Endothelial cell of umbilical vein (primary cell): ENCODE measurements around the gene ITPR2. TPM values are rescaled to one million over a fixed set of nuclear protein-coding genes. Genes with fewer than 3 reads are reported as not detected.

Experiments
- BruUV-seq: library from RNA; stranded (reverse); fragments of 400-500 nt; replicated peaks from 2 replicates; lab custom pipeline; 2021; lab: Mats Ljungman, UMichigan
- CTCF ChIA-PET: fragments of 300-600, 350-600 bp; sonication (Branson Sonifier 250); formaldehyde crosslinking; loops from one replicate; lab custom pipeline; 2021; ENCODE audit warnings: antibody characterized with exemption, inconsistent platforms; lab: Charles Lee
- POLR2A ChIA-PET: fragments of 300-600, 350-600 bp; sonication (Branson Sonifier 250); formaldehyde crosslinking; loops from one replicate; lab custom pipeline; 2021; ENCODE audit warnings: antibody characterized with exemption, inconsistent platforms; lab: Charles Lee
- DNase-seq: peaks from one replicate; pipeline ENCODE4 v3.0.0-alpha.2; 2011; ENCODE audit warnings: low read depth, low spot score
- FAIRE-seq: peaks from 2 replicates; lab custom pipeline; 2011; peaks lifted over from hg19 to GRCh38; lab: Jason Lieb, UNC
- H2AFZ ChIP-seq: 2 replicates; pipeline ENCODE4 v1.6.0; 2012; ENCODE audit warnings: low read depth, low read length, control low read depth, inconsistent platforms
- H3K27ac ChIP-seq: 2 replicates; pipeline ENCODE4 v1.5.1; 2011; ENCODE audit warnings: low read depth, mild to moderate bottlenecking, control low read depth, low read length, moderate library complexity; ENCODE audit not compliant: insufficient read depth
- H3K27me3 ChIP-seq, 2 experiments: 2 replicates each; pipeline versions ENCODE4 v1.6.0 to v1.6.1; 2011; ENCODE audit warnings: low read length in 2 of 2, mixed read lengths in 1 of 2; ENCODE audit not compliant: control insufficient read depth in 2 of 2, insufficient read depth in 2 of 2
- H3K36me3 ChIP-seq, 2 experiments: 2 replicates in 1 of 2; 3 replicates in 1 of 2; pipeline ENCODE4 v1.5.1; 2011; ENCODE audit warnings: low read length in 2 of 2, mild to moderate bottlenecking in 1 of 2, moderate library complexity in 1 of 2; ENCODE audit not compliant: control insufficient read depth in 2 of 2, insufficient read depth in 2 of 2; ENCODE audit errors: extremely low read depth in 1 of 2
- H3K4me1 ChIP-seq: 3 replicates; pipeline ENCODE4 v1.5.1; 2011; ENCODE audit warnings: mild to moderate bottlenecking, low read length; ENCODE audit not compliant: control insufficient read depth, insufficient read depth; ENCODE audit errors: extremely low read depth
- H3K4me2 ChIP-seq: 2 replicates; pipeline ENCODE4 v1.6.1; 2011; ENCODE audit warnings: low read length, control low read depth, mixed read lengths; ENCODE audit not compliant: insufficient read depth
- H3K4me3 ChIP-seq, 3 experiments: fragments of 200-600 bp in 1 of 3; sonication (generic), shearing (Covaris generic) in 1 of 3; replicated peaks in 1 of 3; 2 replicates each; pipeline ENCODE4 v1.5.1; 2011 to 2016; ENCODE audit warnings: control low read depth in 3 of 3, low read length in 3 of 3, mild to moderate bottlenecking in 2 of 3, inconsistent platforms in 1 of 3, low read depth in 1 of 3, moderate library complexity in 1 of 3; ENCODE audit not compliant: insufficient read depth in 1 of 3
- H3K79me2 ChIP-seq: 2 replicates; pipeline ENCODE4 v1.6.0; 2012; ENCODE audit warnings: low read length, inconsistent platforms; ENCODE audit not compliant: control insufficient read depth, insufficient read depth
- H3K9ac ChIP-seq: replicated peaks from 2 replicates; pipeline ENCODE3; 2011; ENCODE audit warnings: low read length, control low read depth; ENCODE audit not compliant: insufficient read depth; ENCODE audit errors: extremely low read depth
- H3K9me1 ChIP-seq: replicated peaks from 3 replicates; pipeline ENCODE4 v1.6.0; 2011; ENCODE audit warnings: mild to moderate bottlenecking, low read length; ENCODE audit not compliant: control insufficient read depth, insufficient read depth; ENCODE audit errors: extremely low read depth
- H3K9me3 ChIP-seq: replicated peaks from 2 replicates; pipeline ENCODE4 v1.5.1; 2012; ENCODE audit warnings: low read length, inconsistent platforms; ENCODE audit not compliant: control insufficient read depth, insufficient read depth
- H4K20me1 ChIP-seq: replicated peaks from 2 replicates; pipeline ENCODE3; 2011; ENCODE audit warnings: mild to moderate bottlenecking, low read length; ENCODE audit not compliant: control insufficient read depth, insufficient read depth; ENCODE audit errors: extremely low read depth
- EZH2 ChIP-seq: IDR thresholded peaks from 2 replicates; pipeline ENCODE4 v1.6.1; 2012; ENCODE audit warnings: borderline replicate concordance, low read depth, mild to moderate bottlenecking, moderate library complexity, low read length, inconsistent platforms; ENCODE audit not compliant: severe bottlenecking
- FOS ChIP-seq: IDR thresholded peaks from 2 replicates; pipeline ENCODE4 v1.6.1; 2011; ENCODE audit warnings: mild to moderate bottlenecking, low read length, moderate library complexity, borderline replicate concordance; ENCODE audit not compliant: insufficient read depth
- GATA2 ChIP-seq: IDR thresholded peaks from 2 replicates; pipeline ENCODE4 v1.7.0; 2011; ENCODE audit warnings: low read depth, mild to moderate bottlenecking, moderate library complexity, mixed read lengths, low read length; ENCODE audit not compliant: insufficient read length, insufficient read depth
- JUN ChIP-seq: IDR thresholded peaks from 2 replicates; pipeline ENCODE4 v1.6.1; 2011; ENCODE audit warnings: borderline replicate concordance, low read depth; ENCODE audit not compliant: insufficient read length, insufficient read depth
- MYC ChIP-seq: IDR thresholded peaks from one replicate; pipeline ENCODE4 v1.6.1; 2011; ENCODE audit warnings: mild to moderate bottlenecking, low read depth, low read length
- POLR2A ChIP-seq: IDR thresholded peaks from 2 replicates; pipeline ENCODE4 v1.6.1; 2012; ENCODE audit warnings: low read depth, mild to moderate bottlenecking, control low read depth, low read length
- dilution Hi-C: fragments of 300-500 bp; cut with MboI; formaldehyde crosslinking; loops from one replicate; pipeline ENCODE4 v1.15.0; 2019; ENCODE audit warnings: low sequenced_read_pairs; ENCODE audit not compliant: extremely low pct_ligation_motif_present
- intact Hi-C: fragments of 100-400 bp; cut with micrococcal nuclease; formaldehyde crosslinking; loops from one replicate; pipeline ENCODE4 v1.10.0; 2022
- polyA plus RNA-seq, 4 experiments: library from polyadenylated mRNA; depleted of rRNA in 3 of 4; stranded (reverse) in 3 of 4; unstranded in 1 of 4; fragments of >200 nt; gene quantifications; 2 replicates each; pipeline versions ENCODE4 v1.2.1 to v1.2.3, GENCODE V29; 2011 to 2012; ENCODE audit warnings: missing spikeins in 1 of 4
- total RNA-seq: library from RNA; stranded (reverse); gene quantifications from 2 replicates; pipeline ENCODE4 v1.2.3, GENCODE V29; 2021
- TF ChIP-seq, protein P1 (sequence below): IDR thresholded peaks from 2 replicates; pipeline ENCODE4 v1.6.1; 2011; ENCODE audit not compliant: insufficient read depth, insufficient read length
- TF ChIP-seq, protein P2 (sequence below), 2 donors: IDR thresholded peaks; 1 replicate in 1 of 2; 2 replicates in 1 of 2; pipeline ENCODE4 v1.5.1; 2011; ENCODE audit warnings: low read length in 2 of 2, mild to moderate bottlenecking in 2 of 2, moderate library complexity in 2 of 2, control low read depth in 1 of 2, inconsistent platforms in 1 of 2, low read depth in 1 of 2; ENCODE audit not compliant: insufficient read depth in 1 of 2; ENCODE audit errors: extremely low read depth in 1 of 2

The ITPR2 gene
- total and polyA plus RNA-seq, 2 donors (not counting 3 experiments of a cell fraction or from before 2014, with no cell fraction given) = 16.2 to 86.8 TPM

DNA sequence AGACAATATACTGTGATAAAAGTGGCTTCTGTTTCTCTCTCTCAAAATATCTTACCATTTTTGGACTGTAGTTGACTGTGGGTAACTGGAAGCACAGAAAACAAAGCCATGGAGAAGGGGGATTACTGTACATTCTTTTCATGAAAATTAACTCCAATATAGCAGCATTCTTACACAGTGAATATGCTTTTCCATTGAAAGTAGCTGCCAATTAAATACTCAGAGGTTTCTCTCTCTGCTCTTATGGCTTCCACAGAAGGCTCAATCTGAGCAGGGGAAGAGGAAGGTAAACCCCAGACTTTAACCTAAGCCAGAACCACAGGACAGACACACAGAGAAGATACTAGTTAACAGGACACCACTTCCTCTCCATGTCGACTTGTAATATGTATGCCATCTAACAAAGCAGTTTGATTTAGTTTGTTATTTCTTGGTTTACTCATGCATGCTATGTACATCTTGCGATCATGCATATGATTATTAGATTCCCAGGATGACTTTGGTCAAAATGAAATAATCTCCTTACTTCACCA, 487.5 kb downstream of the ITPR2 start:
- Histone ChIP-seq H3K4me1 (no peaks in the 10 kb centered on the region), H3K36me3 (no peaks in the 10 kb centered on the region), H2AFZ (no peak overlapping the region), H4K20me1 (no peaks in the 10 kb centered on the region), H3K27me3 (no peaks in the 10 kb centered on the region), H3K4me2 (no peak overlapping the region), H3K9ac (no peak overlapping the region), H3K27ac (no peak overlapping the region), H3K9me1 (no peaks in the 10 kb centered on the region), H3K9me3 (no peaks in the 10 kb centered on the region), H3K4me3 (no peak overlapping the region), H3K79me2 (no peaks in the 10 kb centered on the region)
- TF ChIP-seq FOS = no peak
- DNase-seq = no peak
- CTCF ChIA-PET = no interaction called here
- intact Hi-C loops (no loop called here), dilution Hi-C loops (no loop called here)
- no TSS peak for BruUV-seq
- POLR2A ChIA-PET = no interaction called here
- FAIRE-seq = no peak

DNA sequence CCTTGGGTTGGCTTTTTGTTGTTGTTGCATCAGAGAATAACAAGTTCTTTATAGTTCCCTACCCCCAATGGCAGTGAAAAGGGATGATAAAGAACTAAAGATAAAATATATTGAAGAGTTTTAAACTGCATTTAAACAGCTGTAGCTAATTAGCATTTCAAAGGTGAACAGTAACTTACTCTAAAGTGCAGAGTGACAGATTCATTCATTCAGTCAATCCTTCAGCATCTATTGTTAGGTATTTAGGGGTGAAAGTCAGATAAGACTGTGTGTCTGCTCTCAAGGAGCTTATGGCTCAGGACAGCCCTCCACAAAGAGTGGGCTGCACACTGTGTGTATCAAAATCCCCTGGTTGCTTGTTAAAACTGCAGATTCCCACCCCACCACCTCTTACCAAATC, 491.5 kb downstream of the ITPR2 start:
- Histone ChIP-seq H3K4me2 (no peak overlapping the region), H3K4me3 (no peak overlapping the region), H4K20me1 (no peaks in the 10 kb centered on the region), H3K9me1 (no peaks in the 10 kb centered on the region), H3K36me3 (peaks cover 0 to 3% of the 10 kb centered on the region in 2 experiments), H3K79me2 (no peaks in the 10 kb centered on the region), H3K9me3 (no peaks in the 10 kb centered on the region), H2AFZ (no peak overlapping the region), H3K4me1 (peaks cover 4% of the 10 kb centered on the region), H3K27me3 (no peaks in the 10 kb centered on the region), H3K9ac (no peak overlapping the region), H3K27ac (no peak overlapping the region)
- FAIRE-seq = no peak
- no TSS peak for BruUV-seq
- no peak for DNase-seq
- intact Hi-C loops = no loop called here
- dilution Hi-C loops = no loop called here
- CTCF ChIA-PET = interaction anchor here (0.9 to 1.6 kb wide), 2 partner anchors 10 to 223 kb away, joined by 3 to 4 read pairs; no protein-coding TSS in a partner anchor
- TF ChIP-seq FOS (no peak), MYC (no peak), POLR2A (no peak), EZH2 (no peak), GATA2 (no peak), JUN (no peak)
- TF ChIP-seq, protein P1, sequence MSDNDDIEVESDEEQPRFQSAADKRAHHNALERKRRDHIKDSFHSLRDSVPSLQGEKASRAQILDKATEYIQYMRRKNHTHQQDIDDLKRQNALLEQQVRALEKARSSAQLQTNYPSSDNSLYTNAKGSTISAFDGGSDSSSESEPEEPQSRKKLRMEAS = no peak
- TF ChIP-seq, protein P2, sequence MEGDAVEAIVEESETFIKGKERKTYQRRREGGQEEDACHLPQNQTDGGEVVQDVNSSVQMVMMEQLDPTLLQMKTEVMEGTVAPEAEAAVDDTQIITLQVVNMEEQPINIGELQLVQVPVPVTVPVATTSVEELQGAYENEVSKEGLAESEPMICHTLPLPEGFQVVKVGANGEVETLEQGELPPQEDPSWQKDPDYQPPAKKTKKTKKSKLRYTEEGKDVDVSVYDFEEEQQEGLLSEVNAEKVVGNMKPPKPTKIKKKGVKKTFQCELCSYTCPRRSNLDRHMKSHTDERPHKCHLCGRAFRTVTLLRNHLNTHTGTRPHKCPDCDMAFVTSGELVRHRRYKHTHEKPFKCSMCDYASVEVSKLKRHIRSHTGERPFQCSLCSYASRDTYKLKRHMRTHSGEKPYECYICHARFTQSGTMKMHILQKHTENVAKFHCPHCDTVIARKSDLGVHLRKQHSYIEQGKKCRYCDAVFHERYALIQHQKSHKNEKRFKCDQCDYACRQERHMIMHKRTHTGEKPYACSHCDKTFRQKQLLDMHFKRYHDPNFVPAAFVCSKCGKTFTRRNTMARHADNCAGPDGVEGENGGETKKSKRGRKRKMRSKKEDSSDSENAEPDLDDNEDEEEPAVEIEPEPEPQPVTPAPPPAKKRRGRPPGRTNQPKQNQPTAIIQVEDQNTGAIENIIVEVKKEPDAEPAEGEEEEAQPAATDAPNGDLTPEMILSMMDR (IDR thresholded peaks at IDR 0.05; ENCODE audit: extremely low read depth in 1 of 2, insufficient read depth in 1 of 2, low read depth in 1 of 2, low read length in 2 of 2) = no peak
- POLR2A ChIA-PET = no interaction called here
